Fibroblast of villous mesenchyme (primary cell): Measurements from ENCODE around the gene THAP6. TPM values are rescaled to one million over a fixed set of nuclear protein-coding genes. Genes with fewer than 3 reads are reported as not detected.

Source experiments
- DNase-seq: peaks from one replicate; pipeline ENCODE4 v3.0.0-alpha.2; 2010; ENCODE audit warnings: low read depth
- H3K4me3 ChIP-seq: 2 replicates; pipeline ENCODE4 v1.5.1; 2011; ENCODE audit warnings: low read depth, mild to moderate bottlenecking, low read length
- total RNA-seq: library from RNA; depleted of rRNA; stranded (reverse); fragments of >200 nt; gene quantifications from 2 replicates; pipeline ENCODE4 v1.2.3, GENCODE V29; 2012
- TF ChIP-seq, protein P1 (sequence below): IDR thresholded peaks from 2 replicates; pipeline ENCODE4 v1.5.1; 2012; ENCODE audit warnings: low read depth, mild to moderate bottlenecking, low read length; ENCODE audit not compliant: insufficient read depth

THAP6 gene
- total RNA-seq, 1 donor: 18.1 TPM

DNA sequence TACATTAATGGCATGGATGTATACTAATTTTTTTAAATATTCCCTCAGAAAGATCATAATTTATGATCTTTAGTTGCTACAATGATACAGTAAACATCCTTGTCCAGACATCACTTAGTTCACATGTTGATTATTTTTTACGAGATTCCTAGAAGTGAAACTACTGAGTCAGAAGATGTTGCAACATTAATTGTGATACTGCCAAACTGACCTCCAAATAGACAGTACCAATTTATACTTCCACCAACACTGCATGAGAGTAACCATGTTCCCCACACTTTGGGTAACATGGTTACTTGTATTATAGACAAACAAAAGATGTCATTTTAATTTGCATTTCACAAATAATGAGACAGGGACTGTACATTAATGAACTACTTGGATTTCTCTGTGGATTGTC, 19.7 kb upstream of the THAP6 start:
- peak; percentile 95 for DNase-seq
- no peak overlapping the region for H3K4me3 ChIP-seq

DNA sequence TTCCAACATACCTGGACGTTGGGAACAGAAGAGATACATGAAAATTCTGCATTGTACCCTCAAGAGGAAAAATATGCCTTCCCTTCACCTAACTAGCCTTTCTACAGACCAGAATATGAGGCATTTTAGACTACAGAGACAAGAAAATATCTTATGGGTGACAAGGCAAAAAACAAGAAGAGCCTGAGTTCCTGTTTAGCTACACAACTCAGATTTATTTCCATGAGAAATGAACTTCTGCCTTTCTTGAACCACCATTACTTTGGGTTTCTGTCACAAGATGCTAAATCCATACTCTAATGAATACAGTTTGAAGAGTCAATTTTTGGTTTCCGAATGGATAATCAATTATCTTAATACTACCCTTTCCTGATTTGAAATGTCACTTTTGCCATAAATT, 18.8 kb upstream of the THAP6 start:
- DNase-seq: no peak
- TF ChIP-seq, protein P1, sequence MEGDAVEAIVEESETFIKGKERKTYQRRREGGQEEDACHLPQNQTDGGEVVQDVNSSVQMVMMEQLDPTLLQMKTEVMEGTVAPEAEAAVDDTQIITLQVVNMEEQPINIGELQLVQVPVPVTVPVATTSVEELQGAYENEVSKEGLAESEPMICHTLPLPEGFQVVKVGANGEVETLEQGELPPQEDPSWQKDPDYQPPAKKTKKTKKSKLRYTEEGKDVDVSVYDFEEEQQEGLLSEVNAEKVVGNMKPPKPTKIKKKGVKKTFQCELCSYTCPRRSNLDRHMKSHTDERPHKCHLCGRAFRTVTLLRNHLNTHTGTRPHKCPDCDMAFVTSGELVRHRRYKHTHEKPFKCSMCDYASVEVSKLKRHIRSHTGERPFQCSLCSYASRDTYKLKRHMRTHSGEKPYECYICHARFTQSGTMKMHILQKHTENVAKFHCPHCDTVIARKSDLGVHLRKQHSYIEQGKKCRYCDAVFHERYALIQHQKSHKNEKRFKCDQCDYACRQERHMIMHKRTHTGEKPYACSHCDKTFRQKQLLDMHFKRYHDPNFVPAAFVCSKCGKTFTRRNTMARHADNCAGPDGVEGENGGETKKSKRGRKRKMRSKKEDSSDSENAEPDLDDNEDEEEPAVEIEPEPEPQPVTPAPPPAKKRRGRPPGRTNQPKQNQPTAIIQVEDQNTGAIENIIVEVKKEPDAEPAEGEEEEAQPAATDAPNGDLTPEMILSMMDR: no peak
- H3K4me3 ChIP-seq: no peak overlapping the region

More for the DNA sequence above, 19.7 kb upstream of the THAP6 start:
- TF ChIP-seq, protein P1: no peak

DNA sequence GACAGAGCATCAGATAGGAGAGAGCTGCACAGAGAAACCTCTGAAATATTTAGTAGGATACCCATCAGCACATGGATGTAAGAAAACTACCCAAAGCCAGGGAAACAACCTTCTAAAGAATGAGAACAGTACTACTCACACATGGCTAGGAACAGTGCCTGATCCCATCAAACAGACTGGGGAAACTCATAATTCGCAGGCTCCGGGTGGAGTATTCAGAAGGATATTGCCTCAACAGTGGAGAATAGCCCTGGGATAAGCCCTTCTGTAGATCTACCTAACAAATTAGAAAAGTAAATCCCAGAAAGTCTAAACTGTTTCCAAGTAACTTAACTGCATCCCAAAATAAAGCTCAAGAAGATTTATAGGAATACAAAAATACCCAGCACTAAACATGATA, 17.9 kb upstream of the THAP6 start:
- no peak overlapping the region for H3K4me3 ChIP-seq
- TF ChIP-seq, protein P1: no peak
- DNase-seq: peak; percentile 8

DNA sequence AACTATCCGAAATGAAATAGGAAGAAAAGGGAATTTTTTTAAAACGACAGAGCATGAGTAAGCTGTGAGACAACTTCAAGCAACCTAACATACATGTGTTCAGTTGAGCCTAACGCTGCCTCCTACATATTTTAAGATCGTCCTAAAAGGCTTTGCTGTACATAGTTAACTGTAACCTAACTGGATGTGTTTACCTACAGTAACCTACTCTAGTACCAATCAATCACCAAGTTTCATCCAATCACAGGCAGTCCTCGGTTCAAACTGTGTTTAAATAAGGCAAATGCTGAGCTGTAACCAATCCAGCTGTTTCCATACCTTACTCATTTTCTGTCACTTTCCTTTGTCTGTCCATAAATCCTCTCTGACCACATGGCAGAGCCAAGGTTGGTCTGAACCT, 17.1 kb upstream of the THAP6 start:
- TF ChIP-seq, protein P1: no peak
- no peak overlapping the region for H3K4me3 ChIP-seq
- peak; percentile 19 for DNase-seq

DNA sequence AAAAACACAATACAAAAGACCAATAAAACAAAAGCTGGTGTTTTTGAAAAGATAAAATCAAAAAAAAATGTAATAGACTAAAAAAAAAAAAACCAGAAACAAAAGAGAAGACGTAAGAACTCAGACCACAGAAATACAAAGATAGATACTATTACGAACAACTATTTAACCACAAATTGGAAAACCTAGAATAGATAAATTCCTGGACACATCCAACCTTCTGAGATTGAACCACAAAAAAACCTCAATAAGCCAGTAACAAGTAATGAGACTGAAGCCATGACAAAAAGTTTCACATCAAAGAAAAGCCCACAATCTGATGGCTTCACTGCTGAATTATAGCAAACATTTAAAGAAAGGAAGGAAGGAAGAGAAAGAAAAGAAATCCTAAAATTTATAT, 16.2 kb upstream of the THAP6 start:
- TF ChIP-seq, protein P1: no peak
- no peak overlapping the region for H3K4me3 ChIP-seq
- no peak for DNase-seq

DNA sequence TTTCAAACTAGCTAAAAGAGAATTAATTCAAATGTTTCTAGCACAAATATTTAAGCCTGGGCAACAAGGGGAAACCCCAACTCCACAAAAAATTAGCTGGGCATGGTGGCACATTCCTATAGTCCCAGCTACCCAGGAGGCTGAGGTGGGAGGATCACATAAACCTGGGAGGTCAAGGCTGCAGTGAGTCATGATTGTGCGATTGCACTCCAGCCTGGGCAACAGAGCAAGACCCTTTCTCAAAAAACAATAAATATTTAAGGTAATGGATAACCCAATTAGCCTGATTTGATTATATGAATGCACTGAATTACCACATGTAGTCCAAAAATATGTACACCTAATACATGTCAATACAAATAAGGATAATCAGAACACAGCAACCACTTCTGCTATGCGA, 14.4 kb upstream of the THAP6 start:
- no peak overlapping the region for H3K4me3 ChIP-seq
- no peak for DNase-seq
- TF ChIP-seq, protein P1: no peak

DNA sequence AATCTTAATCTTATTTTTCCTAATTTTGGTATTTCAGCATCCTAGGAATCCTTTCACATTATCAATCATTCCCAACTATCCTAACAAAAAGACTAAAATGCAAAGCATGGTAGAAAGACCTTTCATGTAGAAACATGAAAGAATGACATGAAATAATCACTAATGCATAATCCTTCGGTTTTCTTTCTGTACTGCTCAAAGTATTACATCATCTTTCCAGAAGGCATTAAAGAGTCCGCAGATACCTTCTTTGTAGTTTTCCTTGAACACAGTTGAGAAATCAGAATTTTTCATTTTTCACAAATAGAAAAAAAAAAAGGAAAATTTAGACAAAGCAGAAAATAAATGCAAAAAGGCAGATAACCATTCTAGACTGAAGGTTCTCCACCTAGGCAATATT, 11.6 kb upstream of the THAP6 start:
- H3K4me3 ChIP-seq: no peak overlapping the region
- DNase-seq: no peak
- TF ChIP-seq, protein P1: no peak
